Measurements from ENCODE around the gene MBD6. TPM values are rescaled to one million over a fixed set of nuclear protein-coding genes. Genes with fewer than 3 reads are reported as not detected.

MBD6 gene
- total RNA-seq, 1 experiment from 2014 or later = 78.4 TPM

DNA sequence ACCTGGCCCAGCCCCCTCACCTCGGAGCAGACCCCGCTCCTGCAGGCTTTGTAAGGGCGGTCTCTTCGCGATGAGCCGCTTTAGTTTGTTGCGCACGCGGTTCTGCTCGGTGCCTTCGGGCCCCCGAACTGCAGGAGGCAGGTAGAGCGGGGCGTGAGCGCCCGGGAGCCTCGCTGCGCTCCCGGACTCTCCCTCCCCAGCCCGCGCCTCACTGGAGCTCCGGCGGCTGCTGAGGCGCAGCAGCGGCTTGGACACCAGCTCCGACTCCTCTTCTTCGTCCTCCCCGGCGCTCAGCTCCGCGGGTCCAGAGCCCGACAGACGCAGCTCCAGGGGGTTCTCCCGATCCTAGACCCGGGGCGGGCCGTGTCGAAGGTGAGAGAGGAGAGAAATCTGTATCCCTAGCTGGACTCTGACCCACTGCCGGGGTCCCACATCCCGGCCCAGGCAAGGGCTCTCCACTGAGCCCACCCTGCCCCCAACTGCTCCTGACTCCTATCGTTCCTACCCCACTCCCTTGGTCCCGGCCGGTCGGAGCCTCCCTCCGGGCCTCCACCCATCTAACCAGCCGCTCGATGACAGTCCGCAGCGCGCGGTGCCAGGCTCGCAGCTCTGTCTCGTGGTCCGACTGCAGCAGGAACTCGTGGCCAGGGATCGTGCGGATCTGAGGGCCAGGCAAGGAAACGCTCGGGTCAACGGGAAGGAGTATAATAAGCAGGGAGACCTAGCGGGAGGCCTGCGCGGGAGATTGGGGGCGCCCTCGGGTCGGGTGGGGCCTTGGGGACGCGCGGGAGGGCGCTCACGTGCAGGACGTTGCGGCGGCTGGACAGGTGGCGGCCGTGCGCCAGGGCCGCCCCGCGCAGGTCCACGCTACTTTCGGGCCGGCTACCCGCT, 47.1 kb upstream of the MBD6 start:
- intact Hi-C loops (cut with micrococcal nuclease; ENCODE audit: unreplicated experiment) = no loop called here
- Histone ChIP-seq H3K36me3 (ENCODE audit: low read depth) (no peaks in the 10 kb centered on the region), H3K27ac (no peak overlapping the region), H3K4me1 (replicated peaks; ENCODE audit: insufficient read depth) (no peaks in the 10 kb centered on the region), H3K4me3 (no peak overlapping the region), H3K4me2 (no peak overlapping the region), H3K9me3 (ENCODE audit: insufficient read depth, low read depth) (no peaks in the 10 kb centered on the region), H3F3A (ENCODE audit: insufficient read depth, low read depth) (no peaks in the 10 kb centered on the region), H2AFZ (no peak overlapping the region), H3K9me2 (ENCODE audit: insufficient read depth) (no peaks in the 10 kb centered on the region), H4K20me1 (ENCODE audit: insufficient read depth) (no peaks in the 10 kb centered on the region), H3K27me3 (ENCODE audit: insufficient read depth, low read depth) (peaks cover 57% of the 10 kb centered on the region), H3K79me2 (ENCODE audit: low read depth) (no peaks in the 10 kb centered on the region)
- BruUV-seq (replicated peaks) = no TSS peak
- ChIA-PET CTCF (interaction anchor here (0.6 to 0.8 kb wide), 2 partner anchors 155 to 1751 kb away, joined by 4 read pairs; no protein-coding TSS in a partner anchor), POLR2A (ENCODE audit: unreplicated experiment) (interaction anchor here (0.5 to 0.7 kb wide), 2 partner anchors 262 to 328 kb away, joined by 3 read pairs; no protein-coding TSS in a partner anchor)
- TF ChIP-seq EZH2 (IDR thresholded peaks at IDR 0.05; ENCODE audit: low read depth) = no peak
- TF ChIP-seq, protein P1, sequence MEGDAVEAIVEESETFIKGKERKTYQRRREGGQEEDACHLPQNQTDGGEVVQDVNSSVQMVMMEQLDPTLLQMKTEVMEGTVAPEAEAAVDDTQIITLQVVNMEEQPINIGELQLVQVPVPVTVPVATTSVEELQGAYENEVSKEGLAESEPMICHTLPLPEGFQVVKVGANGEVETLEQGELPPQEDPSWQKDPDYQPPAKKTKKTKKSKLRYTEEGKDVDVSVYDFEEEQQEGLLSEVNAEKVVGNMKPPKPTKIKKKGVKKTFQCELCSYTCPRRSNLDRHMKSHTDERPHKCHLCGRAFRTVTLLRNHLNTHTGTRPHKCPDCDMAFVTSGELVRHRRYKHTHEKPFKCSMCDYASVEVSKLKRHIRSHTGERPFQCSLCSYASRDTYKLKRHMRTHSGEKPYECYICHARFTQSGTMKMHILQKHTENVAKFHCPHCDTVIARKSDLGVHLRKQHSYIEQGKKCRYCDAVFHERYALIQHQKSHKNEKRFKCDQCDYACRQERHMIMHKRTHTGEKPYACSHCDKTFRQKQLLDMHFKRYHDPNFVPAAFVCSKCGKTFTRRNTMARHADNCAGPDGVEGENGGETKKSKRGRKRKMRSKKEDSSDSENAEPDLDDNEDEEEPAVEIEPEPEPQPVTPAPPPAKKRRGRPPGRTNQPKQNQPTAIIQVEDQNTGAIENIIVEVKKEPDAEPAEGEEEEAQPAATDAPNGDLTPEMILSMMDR (conservative IDR thresholded peaks at IDR 0.05) = no peak
- no peak for DNase-seq

DNA sequence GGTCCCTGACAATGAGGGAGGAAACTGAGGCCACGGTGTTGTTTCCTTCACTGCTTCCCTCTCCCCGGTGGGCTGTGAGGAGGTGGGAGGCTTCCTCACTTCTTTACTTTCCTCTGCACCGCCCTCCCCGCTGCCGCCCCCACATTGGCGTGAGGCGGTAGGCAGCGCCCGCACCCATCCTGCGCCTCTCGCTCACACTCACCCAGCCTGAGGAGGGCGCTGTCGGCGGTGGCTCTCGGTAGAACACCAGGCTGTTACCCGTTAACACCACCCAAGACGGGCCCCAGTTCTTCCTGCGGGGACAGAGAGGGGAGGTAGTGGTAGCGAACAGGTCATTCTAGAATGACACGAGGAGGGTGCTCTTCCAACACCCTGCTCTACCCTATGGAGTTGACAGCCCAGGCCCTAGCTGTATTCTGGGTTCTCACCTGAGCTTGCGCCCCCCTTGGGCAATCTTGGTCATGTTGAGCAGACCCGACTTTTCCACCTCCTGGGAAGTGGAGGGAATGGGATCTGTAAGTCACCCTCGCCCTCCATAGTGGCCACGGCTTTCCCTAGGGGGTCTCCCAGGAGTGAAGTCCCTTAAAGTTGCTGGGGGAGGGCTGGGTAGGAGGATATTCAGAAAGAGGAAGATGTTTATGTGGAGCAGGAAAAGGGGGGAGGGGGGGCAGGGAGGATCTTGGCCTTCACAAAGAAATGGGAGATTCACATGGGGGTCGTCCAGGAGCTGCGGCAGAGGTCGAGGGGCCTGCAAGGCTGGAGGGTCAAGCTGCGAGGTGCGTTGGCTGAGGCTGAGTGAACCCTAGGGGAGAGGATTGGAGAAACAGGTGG, 46.2 kb upstream of the MBD6 start:
- no peaks in the 10 kb centered on the region for H3K4me1 ChIP-seq (replicated peaks; ENCODE audit: insufficient read depth)
- TF ChIP-seq, protein P1 (conservative IDR thresholded peaks at IDR 0.05) = no peak
- TF ChIP-seq EZH2 (IDR thresholded peaks at IDR 0.05; ENCODE audit: low read depth) = no peak
- H3K4me2 ChIP-seq = no peak overlapping the region
- POLR2A ChIA-PET (ENCODE audit: unreplicated experiment) = no interaction called here
- H3K79me2 ChIP-seq (ENCODE audit: low read depth) = no peaks in the 10 kb centered on the region
- H3K27ac ChIP-seq = no peak overlapping the region
- H3K9me2 ChIP-seq (ENCODE audit: insufficient read depth) = no peaks in the 10 kb centered on the region
- peaks cover 57% of the 10 kb centered on the region for H3K27me3 ChIP-seq (ENCODE audit: insufficient read depth, low read depth)
- H3K4me3 ChIP-seq = no peak overlapping the region
- no peaks in the 10 kb centered on the region for H3K36me3 ChIP-seq (ENCODE audit: low read depth)
- H4K20me1 ChIP-seq (ENCODE audit: insufficient read depth) = no peaks in the 10 kb centered on the region
- H3K9me3 ChIP-seq (ENCODE audit: insufficient read depth, low read depth) = no peaks in the 10 kb centered on the region
- no TSS peak for BruUV-seq (replicated peaks)
- no peaks in the 10 kb centered on the region for H3F3A ChIP-seq (ENCODE audit: insufficient read depth, low read depth)
- no peak overlapping the region for H2AFZ ChIP-seq
- no peak for DNase-seq
- CTCF ChIA-PET = no interaction called here
- intact Hi-C loops (cut with micrococcal nuclease; ENCODE audit: unreplicated experiment) = no loop called here

DNA sequence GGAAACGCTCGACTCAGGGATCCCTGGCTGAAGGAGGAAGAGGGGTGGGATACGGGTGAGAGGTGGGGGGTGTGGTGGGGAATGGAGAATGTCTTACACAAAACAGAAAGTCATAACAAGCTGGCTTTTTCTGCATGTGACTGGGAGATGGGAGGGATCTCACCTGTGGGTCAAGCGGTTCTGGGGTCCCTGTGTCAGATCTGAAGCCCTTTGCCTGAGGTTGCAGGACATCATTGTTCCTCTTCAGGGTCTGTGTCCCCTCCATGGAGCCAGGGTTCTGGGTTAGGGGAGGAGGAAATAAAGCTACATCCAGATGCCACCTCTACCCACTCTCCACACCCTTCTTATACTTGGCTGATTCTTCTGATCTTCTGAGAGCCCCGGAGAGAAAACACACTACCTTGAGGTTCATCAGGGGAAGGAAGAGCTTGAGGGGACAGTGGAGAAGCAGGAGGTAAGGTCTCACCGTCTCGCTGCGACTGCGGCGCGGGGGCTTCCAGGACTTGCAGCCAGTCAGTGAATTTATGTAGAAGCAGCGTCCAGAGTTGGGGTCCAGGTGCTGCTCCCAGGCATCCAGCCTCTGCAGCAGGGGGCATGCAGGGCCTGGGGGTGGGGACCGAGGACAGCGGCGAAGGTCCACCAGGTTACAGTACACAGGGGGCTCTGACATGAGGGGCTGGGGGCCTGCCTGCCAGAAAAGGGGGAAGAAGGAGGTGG, 45.5 kb upstream of the MBD6 start:
- Histone ChIP-seq H3K79me2 (ENCODE audit: low read depth) (no peaks in the 10 kb centered on the region), H3K9me2 (ENCODE audit: insufficient read depth) (no peaks in the 10 kb centered on the region), H3K4me1 (replicated peaks; ENCODE audit: insufficient read depth) (no peaks in the 10 kb centered on the region), H3F3A (ENCODE audit: insufficient read depth, low read depth) (no peaks in the 10 kb centered on the region), H3K4me2 (no peak overlapping the region), H4K20me1 (ENCODE audit: insufficient read depth) (no peaks in the 10 kb centered on the region), H3K36me3 (ENCODE audit: low read depth) (no peaks in the 10 kb centered on the region), H2AFZ (no peak overlapping the region), H3K9me3 (ENCODE audit: insufficient read depth, low read depth) (no peaks in the 10 kb centered on the region), H3K27me3 (ENCODE audit: insufficient read depth, low read depth) (peaks cover 55% of the 10 kb centered on the region), H3K4me3 (no peak overlapping the region), H3K27ac (no peak overlapping the region)
- intact Hi-C loops (cut with micrococcal nuclease; ENCODE audit: unreplicated experiment) = no loop called here
- TF ChIP-seq EZH2 (IDR thresholded peaks at IDR 0.05; ENCODE audit: low read depth) = no peak
- TF ChIP-seq, protein P1 (conservative IDR thresholded peaks at IDR 0.05) = no peak
- no TSS peak for BruUV-seq (replicated peaks)
- CTCF ChIA-PET = no interaction called here
- POLR2A ChIA-PET (ENCODE audit: unreplicated experiment) = interaction anchor here (0.5 kb wide), 1 partner anchor 9 kb away, joined by 6 read pairs; no protein-coding TSS in a partner anchor
- DNase-seq = no peak
